HepG2 (cell line): Measurements from ENCODE around the gene NBL1.

ENCODE experiments used
- NFE2L1 ChIP-seq: sonication (generic); formaldehyde crosslinking; IDR thresholded peaks from 2 replicates; pipeline ENCODE4 v1.4.0; 2020; ENCODE audit warnings: missing genetic modification reagents, mild to moderate bottlenecking, borderline replicate concordance
- RBFOX2 ChIP-seq: fragments of 200-400 bp; formaldehyde crosslinking; IDR thresholded peaks from 2 replicates; pipeline ENCODE4 v1.6.1; 2017; ENCODE audit warnings: low read depth, mild to moderate bottlenecking, low read length
- TAF1 ChIP-seq: sonication (generic); formaldehyde crosslinking; IDR thresholded peaks from 2 replicates; pipeline ENCODE4 v1.4.0; 2020; ENCODE audit warnings: missing genetic modification reagents
- TBX3 ChIP-seq: fragments of 450-650 bp; IDR thresholded peaks from 2 replicates; pipeline ENCODE4 v1.6.1; 2017; ENCODE audit warnings: antibody characterized with exemption, mild to moderate bottlenecking, inconsistent platforms, borderline replicate concordance
- TF ChIP-seq, protein P1 (sequence below): sonication (generic); formaldehyde crosslinking; IDR thresholded peaks from 2 replicates; pipeline ENCODE4 v1.8.1; 2022; ENCODE audit warnings: mild to moderate bottlenecking, missing genetic modification reagents
- TF ChIP-seq, protein P2 (sequence below): sonication (generic); formaldehyde crosslinking; IDR thresholded peaks from 2 replicates; pipeline ENCODE4 v1.4.0; 2020; ENCODE audit warnings: low read depth, mild to moderate bottlenecking, missing genetic modification reagents

GRCh38 chr1:19664453-19665185 lies 20.5 kb downstream of the NBL1 start, which contains the start of gene HTR6:
- TF ChIP-seq RBFOX2 (no peak), NFE2L1 (CRISPR knock-in tag) (no peak), TBX3 (no peak), TAF1 (no peak)
- TF ChIP-seq, protein P1, sequence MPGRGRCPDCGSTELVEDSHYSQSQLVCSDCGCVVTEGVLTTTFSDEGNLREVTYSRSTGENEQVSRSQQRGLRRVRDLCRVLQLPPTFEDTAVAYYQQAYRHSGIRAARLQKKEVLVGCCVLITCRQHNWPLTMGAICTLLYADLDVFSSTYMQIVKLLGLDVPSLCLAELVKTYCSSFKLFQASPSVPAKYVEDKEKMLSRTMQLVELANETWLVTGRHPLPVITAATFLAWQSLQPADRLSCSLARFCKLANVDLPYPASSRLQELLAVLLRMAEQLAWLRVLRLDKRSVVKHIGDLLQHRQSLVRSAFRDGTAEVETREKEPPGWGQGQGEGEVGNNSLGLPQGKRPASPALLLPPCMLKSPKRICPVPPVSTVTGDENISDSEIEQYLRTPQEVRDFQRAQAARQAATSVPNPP (CRISPR knock-in tag), result no peak
- TF ChIP-seq, protein P2, sequence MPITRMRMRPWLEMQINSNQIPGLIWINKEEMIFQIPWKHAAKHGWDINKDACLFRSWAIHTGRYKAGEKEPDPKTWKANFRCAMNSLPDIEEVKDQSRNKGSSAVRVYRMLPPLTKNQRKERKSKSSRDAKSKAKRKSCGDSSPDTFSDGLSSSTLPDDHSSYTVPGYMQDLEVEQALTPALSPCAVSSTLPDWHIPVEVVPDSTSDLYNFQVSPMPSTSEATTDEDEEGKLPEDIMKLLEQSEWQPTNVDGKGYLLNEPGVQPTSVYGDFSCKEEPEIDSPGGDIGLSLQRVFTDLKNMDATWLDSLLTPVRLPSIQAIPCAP (CRISPR knock-in tag), result no peak
